ENCODE data around the gene DAB2IP. TPM values are rescaled to one million over a fixed set of nuclear protein-coding genes. Genes with fewer than 3 reads are reported as not detected.

The DAB2IP gene
- total and polyA plus RNA-seq, 2 of the 4 experiments (the other 2 are of a cell fraction): 5.6 to 17.2 TPM

DNA sequence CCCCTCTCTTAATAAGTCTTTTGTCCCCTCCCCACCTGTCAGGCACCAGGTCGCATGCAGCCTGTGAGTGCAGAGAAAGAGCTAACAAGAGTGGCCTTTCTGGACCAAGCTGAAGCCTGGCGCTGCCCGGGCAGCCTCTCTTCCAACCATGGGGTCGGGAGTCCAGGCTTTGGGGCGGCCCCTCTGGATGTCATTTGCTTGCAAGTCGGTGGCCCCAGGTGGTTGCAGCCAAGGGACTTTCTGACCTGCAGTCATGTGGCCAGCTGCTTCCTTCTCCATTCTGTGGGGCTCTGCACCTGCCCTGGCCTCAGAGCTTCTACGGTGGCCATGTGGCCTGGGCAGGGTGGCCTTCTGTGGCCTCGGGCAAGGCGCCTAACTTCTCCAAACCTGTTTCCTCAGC is 159.7 kb downstream of the DAB2IP start:
- Histone ChIP-seq H3K4ac (ENCODE audit: low read depth, low read length) (no peak overlapping the region), H3K36me3 (ENCODE audit: control insufficient read depth, insufficient read depth, low read length) (no peaks in the 10 kb centered on the region), H2BK15ac (ENCODE audit: low read depth, low read length) (no peak overlapping the region), H2AFZ (replicated peaks; ENCODE audit: low read length, poor library complexity) (no peak overlapping the region), H3K56ac (ENCODE audit: extremely low read depth, insufficient read depth, low read length) (no peak overlapping the region), H3K9me3 (ENCODE audit: control insufficient read depth, insufficient read depth, low read length) (no peaks in the 10 kb centered on the region), H3K4me1 (ENCODE audit: control insufficient read depth, insufficient read depth, low read length) (no peaks in the 10 kb centered on the region), H2AK9ac (replicated peaks; ENCODE audit: low read depth, low read length, poor library complexity) (no peak overlapping the region), H4K5ac (ENCODE audit: low read depth, low read length) (no peak overlapping the region), H3K23ac (ENCODE audit: low read depth, low read length) (no peak overlapping the region), H2BK20ac (ENCODE audit: low read depth, low read length) (no peak overlapping the region), H3K79me1 (ENCODE audit: low read depth in 1 of 2, low read length in 2 of 2) (no peaks in the 10 kb centered on the region), H3K4me3 (ENCODE audit: insufficient read depth, low read depth, low read length) (no peak overlapping the region), H4K8ac (ENCODE audit: low read depth in 2 of 2, low read length in 2 of 2) (no peak overlapping the region), H3K27me3 (ENCODE audit: control insufficient read depth, insufficient read depth, low read length) (peaks cover 9% of the 10 kb centered on the region; the same call in 1 of the 2 replicates), H2BK5ac (ENCODE audit: low read depth, low read length, poor library complexity, severe bottlenecking) (no peak overlapping the region), H4K20me1 (ENCODE audit: insufficient read depth, low read length) (no peaks in the 10 kb centered on the region), H3K14ac (replicated peaks; ENCODE audit: low read depth, low read length) (no peak overlapping the region), H3K4me2 (ENCODE audit: low read depth, low read length) (no peak overlapping the region), H4K91ac (ENCODE audit: insufficient read depth, low read depth, low read length) (no peak overlapping the region), H2AK5ac (ENCODE audit: low read depth, low read length) (no peak overlapping the region), H3K9ac (ENCODE audit: low read depth, low read length) (no peak overlapping the region), H3K27ac (ENCODE audit: insufficient read depth, low read length) (no peak overlapping the region), H2BK120ac (ENCODE audit: low read depth, low read length) (no peak overlapping the region), H3K18ac (ENCODE audit: low read depth, low read length) (no peak overlapping the region), H3K9me1 (ENCODE audit: insufficient read depth, low read length) (no peaks in the 10 kb centered on the region)
- DNase-seq: no peak
- in situ Hi-C loops (cut with MboI; ENCODE audit: low sequenced_read_pairs): no loop called here
- no peak for TF ChIP-seq RCOR1 (IDR thresholded peaks at IDR 0.05; ENCODE audit: insufficient replicate concordance, low read length)
- no peak for TF ChIP-seq RFX5 (IDR thresholded peaks at IDR 0.05; ENCODE audit: low read depth, low read length)
- TF ChIP-seq FOS (IDR thresholded peaks at IDR 0.05; ENCODE audit: low read depth, low read length): no peak
- no peak for TF ChIP-seq MXI1 (IDR thresholded peaks at IDR 0.05; ENCODE audit: borderline replicate concordance, low read depth, low read length)
- TF ChIP-seq CEBPB (IDR thresholded peaks at IDR 0.05; ENCODE audit: low read depth, low read length): no peak
- TF ChIP-seq, protein P1, sequence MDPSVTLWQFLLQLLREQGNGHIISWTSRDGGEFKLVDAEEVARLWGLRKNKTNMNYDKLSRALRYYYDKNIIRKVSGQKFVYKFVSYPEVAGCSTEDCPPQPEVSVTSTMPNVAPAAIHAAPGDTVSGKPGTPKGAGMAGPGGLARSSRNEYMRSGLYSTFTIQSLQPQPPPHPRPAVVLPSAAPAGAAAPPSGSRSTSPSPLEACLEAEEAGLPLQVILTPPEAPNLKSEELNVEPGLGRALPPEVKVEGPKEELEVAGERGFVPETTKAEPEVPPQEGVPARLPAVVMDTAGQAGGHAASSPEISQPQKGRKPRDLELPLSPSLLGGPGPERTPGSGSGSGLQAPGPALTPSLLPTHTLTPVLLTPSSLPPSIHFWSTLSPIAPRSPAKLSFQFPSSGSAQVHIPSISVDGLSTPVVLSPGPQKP (IDR thresholded peaks at IDR 0.05; ENCODE audit: borderline replicate concordance, low read depth, low read length): no peak
- no peak for TF ChIP-seq RAD21 (IDR thresholded peaks at IDR 0.05; ENCODE audit: low read length)
- TF ChIP-seq POLR2A (IDR thresholded peaks at IDR 0.05; ENCODE audit: low read depth, low read length): no peak
- TF ChIP-seq CHD1 (IDR thresholded peaks at IDR 0.05; ENCODE audit: low read depth, low read length): no peak
- no peak for TF ChIP-seq SMC3 (IDR thresholded peaks at IDR 0.05; ENCODE audit: low read depth, low read length)
- TF ChIP-seq, protein P2, sequence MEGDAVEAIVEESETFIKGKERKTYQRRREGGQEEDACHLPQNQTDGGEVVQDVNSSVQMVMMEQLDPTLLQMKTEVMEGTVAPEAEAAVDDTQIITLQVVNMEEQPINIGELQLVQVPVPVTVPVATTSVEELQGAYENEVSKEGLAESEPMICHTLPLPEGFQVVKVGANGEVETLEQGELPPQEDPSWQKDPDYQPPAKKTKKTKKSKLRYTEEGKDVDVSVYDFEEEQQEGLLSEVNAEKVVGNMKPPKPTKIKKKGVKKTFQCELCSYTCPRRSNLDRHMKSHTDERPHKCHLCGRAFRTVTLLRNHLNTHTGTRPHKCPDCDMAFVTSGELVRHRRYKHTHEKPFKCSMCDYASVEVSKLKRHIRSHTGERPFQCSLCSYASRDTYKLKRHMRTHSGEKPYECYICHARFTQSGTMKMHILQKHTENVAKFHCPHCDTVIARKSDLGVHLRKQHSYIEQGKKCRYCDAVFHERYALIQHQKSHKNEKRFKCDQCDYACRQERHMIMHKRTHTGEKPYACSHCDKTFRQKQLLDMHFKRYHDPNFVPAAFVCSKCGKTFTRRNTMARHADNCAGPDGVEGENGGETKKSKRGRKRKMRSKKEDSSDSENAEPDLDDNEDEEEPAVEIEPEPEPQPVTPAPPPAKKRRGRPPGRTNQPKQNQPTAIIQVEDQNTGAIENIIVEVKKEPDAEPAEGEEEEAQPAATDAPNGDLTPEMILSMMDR (conservative IDR thresholded peaks at IDR 0.05; ENCODE audit: low read depth, low read length): no peak
- no peak for TF ChIP-seq MAFK (IDR thresholded peaks at IDR 0.05; ENCODE audit: low read depth, low read length)
- intact Hi-C loops (cut with micrococcal nuclease): no loop called here
- POLR2A ChIA-PET (ENCODE audit: unreplicated experiment): no interaction called here
- WGBS, 2 experiments (ENCODE audit: extremely low coverage in 2 of 2, insufficient read length in 1 of 2): 85% methylated on average over 6 of the region's 9 CpGs; no CpG with 5 or more reads in 1 of the 2 experiments
- ATAC-seq (ENCODE audit: low read depth): no peak
- dilution Hi-C loops (cut with HindIII; ENCODE audit: low sequenced_read_pairs, unreplicated experiment): no loop called here
- CTCF ChIA-PET: no interaction called here
- no TSS peak for BruUV-seq (replicated peaks)
